Endometrial microvascular endothelial cells (primary cell): ENCODE results near the gene TMUB1. TPM values are rescaled to one million over a fixed set of nuclear protein-coding genes. Genes with fewer than 3 reads are reported as not detected.

Experiments used
- in situ Hi-C: cut with HindIII; loops from 2 replicates; pipeline ENCODE4 v1.10.0; 2017; ENCODE audit warnings: low sequenced_read_pairs, low pct_unique_long_range_greater_than_20kb; ENCODE audit errors: inconsistent ontology term
- total RNA-seq: library from RNA; depleted of rRNA; stranded (reverse); fragments of >200 nt; gene quantifications from one replicate; pipeline ENCODE4 v1.2.3, GENCODE V29; 2015; ENCODE audit errors: inconsistent ontology term

Gene TMUB1
- total RNA-seq, 1 donor from 2014 or later, result 40.5 TPM

DNA sequence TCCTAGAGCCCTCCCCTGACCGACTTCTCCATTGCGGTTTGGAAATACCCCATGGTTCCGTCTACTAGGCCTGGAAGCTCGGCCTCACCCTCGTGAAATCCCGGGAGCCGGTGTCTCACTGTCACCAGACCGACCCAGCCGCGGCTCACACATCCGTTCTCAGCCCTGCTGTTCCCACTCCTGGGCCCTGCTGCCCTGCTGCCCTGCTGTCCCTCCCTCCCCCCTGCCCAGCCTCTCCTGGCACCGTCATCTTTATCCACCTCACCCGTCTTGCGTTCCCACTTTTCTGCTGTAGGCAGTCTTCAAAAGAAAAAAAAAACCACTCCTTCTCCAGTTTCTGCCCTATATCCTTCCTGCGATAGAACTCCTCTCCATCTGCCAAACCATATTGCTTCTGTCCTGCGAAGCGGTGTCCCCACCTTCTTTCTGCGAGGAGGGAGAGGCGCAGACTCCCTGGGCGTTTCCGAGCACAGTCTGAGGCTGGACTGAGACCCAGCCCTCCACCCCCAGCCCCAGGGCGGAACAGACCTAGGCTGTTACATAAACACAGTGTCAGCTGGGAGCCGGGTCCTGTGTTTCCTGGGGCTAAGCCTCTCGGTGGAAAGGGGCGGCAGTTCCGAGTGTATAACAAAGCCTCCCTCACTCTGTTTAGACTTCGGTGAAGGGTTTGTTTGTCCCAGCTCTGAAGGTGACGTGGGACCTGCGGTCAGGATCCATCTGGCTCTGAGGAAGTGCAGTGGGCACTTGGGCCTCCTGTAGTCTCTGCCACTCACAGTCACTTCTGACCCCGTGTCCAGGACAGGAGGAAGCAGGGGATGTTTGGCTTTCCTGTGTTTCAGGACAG lies 5.8 kb upstream of the TMUB1 start:
- in situ Hi-C loops, result loop anchor here (10.0 kb wide), 1 partner anchor 76 kb away; the partner anchor contains the start of gene GBX1

DNA sequence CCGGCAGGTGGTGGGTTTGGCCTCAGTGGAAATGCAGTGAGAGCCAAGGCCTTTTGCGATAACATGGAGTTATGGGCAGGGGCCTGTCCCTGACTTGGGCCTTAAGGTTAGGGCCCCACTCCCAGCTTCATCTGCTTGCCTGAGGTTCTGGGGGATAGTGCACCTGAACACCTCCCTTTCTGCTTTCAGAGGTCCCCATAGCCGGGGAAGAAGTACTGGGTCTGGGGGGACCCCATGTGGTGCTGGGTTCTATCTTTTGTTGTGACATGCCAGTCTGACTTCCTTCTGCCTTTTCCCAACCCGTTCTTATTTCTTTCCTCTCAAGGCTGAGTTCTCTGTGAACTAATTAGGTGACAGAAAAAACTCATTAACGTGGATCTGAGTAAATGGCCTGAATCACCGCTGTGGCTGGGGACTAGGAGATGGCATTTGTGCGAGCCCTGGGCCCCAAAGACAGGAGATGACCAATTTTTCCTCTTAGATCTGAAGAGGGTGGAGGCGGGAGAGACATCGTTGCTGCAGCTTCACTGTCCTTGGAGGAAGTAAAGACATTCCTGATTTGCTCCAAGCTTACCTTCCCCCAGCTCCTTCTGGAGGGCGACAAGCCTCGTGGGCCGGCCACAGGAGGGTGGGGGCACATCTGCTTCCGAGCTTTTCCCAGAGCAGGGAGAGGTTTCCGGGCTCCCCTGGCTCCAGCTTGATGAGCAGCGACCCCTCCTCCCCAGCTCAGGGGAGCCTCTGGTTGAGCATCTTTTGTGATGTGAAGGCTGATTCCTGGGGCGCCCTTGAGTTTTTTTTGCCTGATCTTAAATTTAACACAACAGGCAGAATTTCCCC lies 4.9 kb upstream of the TMUB1 start:
- in situ Hi-C loops, result loop anchor here (10.0 kb wide), 1 partner anchor 77 kb away; the partner anchor contains the start of gene GBX1

DNA sequence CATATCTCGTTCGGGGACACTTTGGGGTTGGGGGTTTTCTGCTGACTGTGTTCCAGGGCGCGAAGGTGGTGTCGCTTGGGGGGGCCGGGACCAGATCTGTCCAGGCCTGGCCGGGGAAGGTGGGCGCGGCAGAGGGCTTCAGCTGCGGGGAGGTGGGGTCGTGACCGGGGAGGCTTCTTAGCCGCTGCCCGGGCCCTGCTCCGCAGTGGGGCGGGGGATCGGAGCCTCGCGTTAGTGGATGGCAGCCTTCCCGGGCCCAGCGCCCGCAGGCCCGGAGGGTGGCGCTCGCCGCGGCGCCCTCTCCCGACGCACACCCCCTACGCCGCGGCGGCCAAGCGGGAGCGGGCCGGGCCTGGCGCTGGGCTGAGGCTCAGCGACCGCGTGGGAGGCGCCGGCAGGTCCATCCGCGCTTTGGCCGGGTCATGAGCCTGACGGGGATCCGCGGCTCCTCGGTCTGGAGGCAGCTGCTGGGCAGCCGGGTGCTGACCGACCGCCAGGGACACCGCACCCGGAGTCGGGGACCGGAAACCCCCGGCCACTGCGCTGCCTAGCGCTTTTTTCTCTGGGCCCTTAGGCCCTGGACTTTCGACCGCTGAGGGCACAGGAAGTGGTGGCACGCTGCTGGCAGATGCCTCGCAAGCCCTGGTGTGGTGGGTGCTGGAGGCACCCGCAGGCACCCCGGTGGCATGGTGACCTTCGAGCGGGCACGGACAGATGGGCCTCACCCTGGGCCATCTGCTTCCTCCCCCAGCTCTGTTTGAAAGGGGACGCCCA lies 4.1 kb upstream of the TMUB1 start:
- in situ Hi-C loops, result loop anchor here (10.0 kb wide), 1 partner anchor 77 kb away; the partner anchor contains the start of gene GBX1

DNA sequence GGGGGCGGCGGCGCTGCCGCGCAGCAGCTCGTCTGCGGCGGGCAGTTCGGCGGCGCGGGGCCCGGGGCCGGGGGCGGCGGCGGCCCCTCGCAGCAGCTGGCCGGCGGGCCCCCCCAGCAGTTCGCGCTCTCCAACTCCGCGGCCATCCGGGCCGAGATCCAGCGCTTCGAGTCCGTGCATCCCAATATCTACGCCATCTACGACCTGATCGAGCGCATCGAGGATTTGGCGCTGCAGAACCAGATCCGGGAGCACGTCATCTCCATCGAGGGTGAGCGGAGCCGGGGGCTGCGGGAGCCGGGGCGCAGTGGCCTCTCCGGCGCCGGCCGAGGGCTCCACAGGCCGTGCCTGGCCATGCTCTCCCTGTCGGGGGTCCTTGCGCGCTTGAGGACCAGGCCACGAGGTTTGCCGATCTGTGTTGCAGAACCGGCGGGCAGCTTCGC lies 3.5 kb upstream of the TMUB1 start:
- in situ Hi-C loops, result loop anchor here (10.0 kb wide), 1 partner anchor 78 kb away; the partner anchor contains the start of gene GBX1

GRCh38 chr7:151085691-151086620 lies 2.7 kb upstream of the TMUB1 start, which contains the start of gene AGAP3:
AGAP3 (plus strand) TSS chr7:151086475; CDS start chr7:151086742, 267 bp downstream.
- in situ Hi-C loops, result loop anchor here (10.0 kb wide), 1 partner anchor 79 kb away; the partner anchor contains the start of gene GBX1

GRCh38 chr7:151085329-151085690 lies 2.0 kb upstream of the TMUB1 start:
- in situ Hi-C loops, result loop anchor here (10.0 kb wide), 1 partner anchor 79 kb away; the partner anchor contains the start of gene GBX1

DNA sequence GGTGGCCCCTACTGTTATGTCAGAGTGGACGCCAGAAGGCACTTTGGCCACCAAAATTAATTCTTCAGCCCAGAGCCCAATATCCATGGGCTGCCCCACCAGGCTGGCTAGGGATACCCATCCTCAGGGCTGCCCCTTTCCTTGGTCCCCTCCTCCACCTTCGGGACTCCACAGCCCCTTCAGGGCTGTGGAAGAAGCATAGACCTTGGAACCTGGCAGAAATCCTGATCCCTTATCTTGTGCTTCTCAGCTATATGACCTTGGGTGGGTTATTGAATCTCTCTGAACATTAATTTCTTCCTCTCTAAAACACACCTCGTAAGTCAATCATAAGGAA lies 499 bp upstream of the TMUB1 start:
- in situ Hi-C loops, result loop anchor here (10.0 kb wide), 1 partner anchor 81 kb away; the partner anchor contains the start of gene GBX1

DNA sequence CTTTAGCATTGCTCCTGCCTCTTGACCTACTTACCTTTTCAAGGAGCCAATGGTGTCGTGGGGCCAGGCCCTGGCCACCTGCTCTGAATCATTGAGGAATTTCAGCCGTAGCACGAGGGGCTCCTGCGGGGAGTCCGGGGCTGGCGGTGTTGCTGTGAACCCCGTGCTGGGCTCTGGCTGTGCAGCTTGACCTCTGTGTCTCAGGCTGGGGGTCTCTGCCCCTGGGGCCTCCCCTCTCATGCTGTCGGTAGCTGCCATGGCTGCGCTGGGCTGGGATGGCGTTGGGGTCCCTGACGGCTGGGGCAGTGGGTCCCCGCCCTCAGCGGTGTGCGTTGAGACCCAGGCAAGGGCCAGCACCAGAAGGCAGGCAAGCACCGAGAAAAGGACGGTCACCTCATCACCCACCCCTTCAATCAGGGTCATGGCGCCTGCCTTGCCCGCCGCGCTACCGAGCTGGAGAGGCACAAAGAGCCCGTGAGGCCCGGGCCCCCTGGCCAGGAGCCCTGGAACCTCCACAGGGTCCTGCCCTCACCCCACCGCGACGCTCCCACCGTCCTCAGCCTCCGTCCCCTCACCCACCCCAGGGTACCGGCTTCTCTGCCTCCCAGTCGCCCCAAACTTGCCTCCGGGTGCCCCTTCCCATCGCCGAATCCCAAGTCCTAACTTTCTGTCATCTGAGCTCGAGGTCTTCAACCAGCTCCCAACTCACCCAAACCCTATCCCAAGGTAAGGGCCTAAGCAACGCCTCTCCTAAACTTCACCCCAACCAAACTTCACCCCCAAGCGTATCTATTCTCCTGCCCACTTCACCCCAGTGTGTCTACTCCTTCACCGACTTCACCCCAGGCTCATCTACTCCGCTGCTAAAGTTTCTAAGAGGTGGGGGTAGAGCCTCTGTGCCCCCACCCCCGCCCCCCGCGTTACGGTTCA lies 887 bp downstream of the TMUB1 start:
- in situ Hi-C loops, result loop anchor here (10.0 kb wide), 1 partner anchor 82 kb away; the partner anchor contains the start of gene GBX1

- in situ Hi-C loops, result loop anchor here (10.0 kb wide), 1 partner anchor 83 kb away; the partner anchor contains the start of gene GBX1
Observed at GRCh38 chr7:151081170-151082101, 1.9 kb downstream of the TMUB1 start.

GRCh38 chr7:151080522-151081169 lies 2.6 kb downstream of the TMUB1 start, which contains the start of gene FASTK:
FASTK (minus strand) TSS chr7:151080809; CDS start chr7:151080766, 43 bp downstream.
- in situ Hi-C loops, result loop anchor here (10.0 kb wide), 1 partner anchor 84 kb away; the partner anchor contains the start of gene GBX1

DNA sequence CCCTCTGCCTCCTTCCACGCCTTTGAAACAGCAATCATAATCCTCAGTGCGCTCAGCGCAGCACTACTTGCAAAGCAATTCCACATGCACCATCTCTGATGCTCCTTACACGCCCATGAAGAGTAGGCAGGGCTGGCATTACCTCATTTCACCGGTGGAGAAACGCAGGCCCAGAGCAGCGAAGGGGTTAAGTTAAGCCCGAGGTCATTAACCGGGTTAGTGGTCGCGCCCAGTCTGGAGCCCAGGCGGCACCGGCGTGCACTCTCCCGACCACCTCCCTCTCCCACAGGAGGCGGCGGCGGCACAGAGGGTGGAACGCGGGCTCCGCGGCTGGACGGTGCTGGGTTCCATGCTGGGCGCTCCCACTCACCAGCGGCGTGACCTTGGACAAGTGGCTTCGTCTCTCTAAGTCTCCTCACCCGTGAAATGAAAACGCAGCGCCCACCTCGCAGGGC lies 3.2 kb downstream of the TMUB1 start:
- in situ Hi-C loops, result loop anchor here (10.0 kb wide), 1 partner anchor 85 kb away; the partner anchor contains the start of gene GBX1

DNA sequence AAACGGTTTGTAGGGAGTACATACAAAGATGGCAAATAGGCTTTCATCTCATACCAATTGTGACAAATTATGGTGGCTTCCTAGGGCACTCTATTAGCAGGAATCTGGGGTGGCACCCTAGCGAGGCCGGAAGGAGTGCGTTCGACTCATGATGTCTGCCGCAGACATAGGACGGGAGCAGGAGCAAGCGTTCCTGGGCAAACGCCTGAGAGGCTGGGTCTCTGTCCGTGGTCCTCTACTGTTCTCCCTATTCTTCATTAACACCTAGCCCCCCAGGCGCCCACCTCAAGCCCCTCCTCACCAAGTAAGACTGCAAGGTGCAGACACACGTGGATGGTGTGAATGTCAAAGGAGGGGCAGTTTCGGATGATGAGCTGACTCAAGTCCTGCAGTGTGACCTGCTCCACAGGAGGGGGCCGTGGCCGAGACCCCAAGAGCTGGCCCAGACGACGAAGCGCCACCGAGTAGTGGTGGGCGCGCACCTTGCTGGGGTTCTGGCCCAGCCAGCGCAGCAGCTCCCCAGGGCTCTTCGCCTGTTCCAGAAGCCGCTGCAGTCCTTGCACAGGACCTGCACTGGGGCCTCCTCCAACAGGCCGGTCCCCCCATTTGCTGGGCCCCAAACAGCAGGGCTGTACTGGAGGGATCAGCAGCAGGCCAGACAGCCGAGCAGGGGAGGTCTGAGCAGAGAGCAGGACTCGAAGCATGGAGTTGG lies 3.9 kb downstream of the TMUB1 start:
- in situ Hi-C loops, result no loop called here

GRCh38 chr7:151078233-151079040 lies 4.9 kb downstream of the TMUB1 start:
- in situ Hi-C loops, result no loop called here
